Thoracic aorta (tissue), 2 donors: ENCODE data around the gene APOC3. TPM values are rescaled to one million over a fixed set of nuclear protein-coding genes. Genes with fewer than 3 reads are reported as not detected.

Experiments used
- ATAC-seq: fragments of 150-250 bp; one replicate; pipeline ENCODE4 v1.8.0; 2017; ENCODE audit warnings: low read depth; ENCODE audit not compliant: insufficient number of reproducible peaks, low FRiP score
- DNase-seq: peaks from one replicate; pipeline ENCODE4 v3.0.0-alpha.2; 2020; ENCODE audit warnings: low spot score
- H3K27ac ChIP-seq, 2 donors: fragments of 200-600 bp; sonication (generic); 1 replicate in 1 of 2; 2 replicates in 1 of 2; pipeline ENCODE4 v1.5.1; 2016; ENCODE audit warnings: mild to moderate bottlenecking in 2 of 2, moderate library complexity in 2 of 2
- H3K27me3 ChIP-seq: fragments of 200-600 bp; sonication (generic); replicated peaks from 2 replicates; pipeline ENCODE4 v1.6.0; 2016; ENCODE audit warnings: mild to moderate bottlenecking; ENCODE audit not compliant: insufficient read depth
- H3K36me3 ChIP-seq: fragments of 200-600 bp; sonication (generic); one replicate; pipeline ENCODE4 v1.5.1; 2016
- H3K4me1 ChIP-seq, 2 donors: fragments of 200-600 bp; sonication (generic); 1 replicate in 1 of 2; 2 replicates in 1 of 2; pipeline versions ENCODE4 v1.5.1 to v1.6.0; 2016; ENCODE audit warnings: low read depth in 2 of 2, mild to moderate bottlenecking in 1 of 2; ENCODE audit not compliant: control insufficient read depth in 1 of 2
- H3K4me3 ChIP-seq: fragments of 200-600 bp; sonication (generic); 2 replicates; pipeline ENCODE4 v1.5.1; 2016; ENCODE audit warnings: mild to moderate bottlenecking
- H3K9me3 ChIP-seq: fragments of 200-600 bp; sonication (generic); 2 replicates; pipeline ENCODE4 v1.5.1; 2016
- total RNA-seq, 2 donors: library from RNA; depleted of rRNA; stranded (reverse); fragments of >200 nt; gene quantifications; one replicate each; pipeline versions ENCODE4 v1.1.0 to v1.2.3, GENCODE V29; 2016
- TF ChIP-seq, protein P1 (sequence below): fragments of 200-600 bp; sonication (generic); IDR thresholded peaks from one replicate; pipeline ENCODE4 v1.5.1; 2019; ENCODE audit warnings: antibody characterized with exemption

APOC3 gene
- total RNA-seq, 2 donors from 2014 or later: not detected

DNA sequence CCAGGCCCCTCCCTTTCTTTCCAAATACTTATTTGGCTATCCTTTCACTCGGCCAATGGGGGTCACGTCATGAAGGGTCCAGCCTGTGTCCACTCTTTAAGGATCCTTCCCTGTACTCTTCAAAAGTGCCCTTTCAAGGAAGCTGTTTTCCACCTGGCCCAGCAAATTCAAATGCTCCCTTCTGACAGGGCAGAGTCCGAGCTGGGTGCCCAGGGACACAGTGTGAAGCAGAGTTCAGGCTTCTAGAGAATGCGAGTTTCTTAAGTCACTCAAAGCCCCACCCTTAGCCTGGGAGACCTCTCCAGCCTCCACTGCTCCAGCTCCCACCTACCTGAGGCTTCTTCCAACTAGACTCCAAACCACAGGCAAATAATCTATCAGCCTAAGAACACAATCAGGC is 13.2 kb downstream of the APOC3 start:
- DNase-seq: no peak
- Histone ChIP-seq H3K36me3 (peaks cover 29% of the 10 kb centered on the region), H3K27ac (no peak overlapping the region)

DNA sequence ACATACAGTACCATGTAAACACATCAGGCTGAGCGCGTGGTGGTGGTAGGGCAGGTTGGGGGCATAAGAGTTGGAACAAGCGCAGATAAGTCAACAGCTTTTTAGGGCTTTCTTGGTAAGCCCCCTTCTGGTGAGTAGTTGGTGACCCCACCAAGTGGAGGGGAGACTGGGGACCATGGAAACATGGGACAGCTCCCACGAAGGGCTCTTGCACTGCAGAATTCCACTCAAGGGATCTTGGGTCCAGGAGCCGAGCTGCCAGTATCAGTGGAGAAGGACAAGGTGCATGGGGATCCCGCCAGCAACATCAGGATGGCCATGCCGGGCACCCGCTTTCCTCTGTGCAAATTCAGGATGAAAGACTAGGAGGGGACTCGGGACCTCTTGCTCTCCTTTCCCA is 14.0 kb downstream of the APOC3 start:
- Histone ChIP-seq H3K4me1 (no peaks in the 10 kb centered on the region), H3K36me3 (peaks cover 29% of the 10 kb centered on the region), H3K4me3 (no peak overlapping the region), H3K27me3 (no peaks in the 10 kb centered on the region), H3K9me3 (no peaks in the 10 kb centered on the region), H3K27ac (no peak overlapping the region)
- ATAC-seq (no peak), DNase-seq (no peak)
- TF ChIP-seq, protein P1, sequence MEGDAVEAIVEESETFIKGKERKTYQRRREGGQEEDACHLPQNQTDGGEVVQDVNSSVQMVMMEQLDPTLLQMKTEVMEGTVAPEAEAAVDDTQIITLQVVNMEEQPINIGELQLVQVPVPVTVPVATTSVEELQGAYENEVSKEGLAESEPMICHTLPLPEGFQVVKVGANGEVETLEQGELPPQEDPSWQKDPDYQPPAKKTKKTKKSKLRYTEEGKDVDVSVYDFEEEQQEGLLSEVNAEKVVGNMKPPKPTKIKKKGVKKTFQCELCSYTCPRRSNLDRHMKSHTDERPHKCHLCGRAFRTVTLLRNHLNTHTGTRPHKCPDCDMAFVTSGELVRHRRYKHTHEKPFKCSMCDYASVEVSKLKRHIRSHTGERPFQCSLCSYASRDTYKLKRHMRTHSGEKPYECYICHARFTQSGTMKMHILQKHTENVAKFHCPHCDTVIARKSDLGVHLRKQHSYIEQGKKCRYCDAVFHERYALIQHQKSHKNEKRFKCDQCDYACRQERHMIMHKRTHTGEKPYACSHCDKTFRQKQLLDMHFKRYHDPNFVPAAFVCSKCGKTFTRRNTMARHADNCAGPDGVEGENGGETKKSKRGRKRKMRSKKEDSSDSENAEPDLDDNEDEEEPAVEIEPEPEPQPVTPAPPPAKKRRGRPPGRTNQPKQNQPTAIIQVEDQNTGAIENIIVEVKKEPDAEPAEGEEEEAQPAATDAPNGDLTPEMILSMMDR: no peak

More for the DNA sequence above, 13.2 kb downstream of the APOC3 start:
- ATAC-seq: no peak
- TF ChIP-seq, protein P1: no peak
- Histone ChIP-seq H3K27me3 (no peaks in the 10 kb centered on the region), H3K4me3 (no peak overlapping the region), H3K9me3 (no peaks in the 10 kb centered on the region), H3K4me1 (no peaks in the 10 kb centered on the region)

DNA sequence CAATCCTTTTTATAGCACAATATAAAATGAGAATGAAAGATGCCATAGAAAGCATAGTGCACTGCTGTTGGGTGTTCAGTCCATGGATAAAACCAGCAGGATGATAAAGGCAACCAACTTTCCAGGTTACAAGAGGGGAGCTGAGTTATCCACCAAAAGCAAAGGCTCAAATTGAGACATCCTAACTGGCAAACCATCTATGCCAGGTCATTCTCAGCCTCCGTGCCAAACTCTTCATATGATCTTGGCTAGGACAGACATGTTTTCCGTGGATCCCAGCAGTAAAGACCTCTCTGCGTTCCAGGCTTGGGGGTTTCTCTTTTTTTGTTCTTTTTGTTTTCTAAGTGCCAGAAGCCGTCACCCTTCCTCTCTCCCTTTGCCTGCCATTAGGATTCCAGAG is 15.0 kb downstream of the APOC3 start:
- Histone ChIP-seq H3K36me3 (peaks cover 29% of the 10 kb centered on the region), H3K4me1 (no peaks in the 10 kb centered on the region), H3K9me3 (no peaks in the 10 kb centered on the region), H3K27me3 (no peaks in the 10 kb centered on the region), H3K4me3 (no peak overlapping the region), H3K27ac (no peak overlapping the region)
- no peak for ATAC-seq
- TF ChIP-seq, protein P1: no peak
- DNase-seq: no peak

DNA sequence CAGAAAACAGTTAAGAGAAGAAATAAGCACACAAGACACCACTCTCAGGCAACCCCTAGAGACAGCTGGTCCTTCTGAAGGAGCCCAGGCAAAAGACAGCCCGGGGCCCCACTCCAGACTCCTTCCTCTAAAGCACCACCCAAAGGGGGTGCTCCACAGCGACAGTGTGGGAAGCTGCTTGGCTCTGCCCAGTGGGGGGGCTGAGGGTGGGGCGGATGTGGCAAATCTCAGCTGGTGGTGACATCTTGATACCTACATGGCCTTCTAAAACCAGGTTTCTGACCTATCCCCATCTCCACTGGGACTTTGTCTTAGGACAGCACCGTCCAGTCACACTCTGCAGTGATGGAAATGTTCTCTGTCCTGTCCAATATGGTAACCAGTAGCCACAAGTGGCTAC is 17.9 kb downstream of the APOC3 start:
- no peak for ATAC-seq

DNA sequence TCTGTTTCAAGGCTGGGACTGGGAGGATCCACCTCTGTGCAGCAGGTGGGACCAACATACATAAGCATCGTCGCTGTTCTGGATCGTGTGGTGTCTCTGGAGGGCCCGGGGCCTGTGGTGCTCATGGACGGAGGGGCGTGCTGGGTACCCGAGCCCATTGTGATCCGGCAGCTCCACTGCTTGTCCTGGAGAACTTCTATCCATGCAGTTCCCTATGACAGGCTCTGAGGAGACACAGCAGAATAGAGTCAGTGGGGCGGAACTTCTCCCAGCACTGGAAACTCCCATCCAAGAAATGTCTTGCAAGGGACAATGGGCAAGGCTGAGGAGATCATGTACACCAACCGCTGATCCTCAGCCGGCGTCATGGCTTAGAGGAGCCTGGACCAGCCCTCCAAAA is 19.4 kb downstream of the APOC3 start:
- Histone ChIP-seq H3K4me1 (peaks cover 18 to 25% of the 10 kb centered on the region in 2 donors), H3K27ac (no peak overlapping the region), H3K4me3 (no peak overlapping the region), H3K36me3 (peaks cover 21% of the 10 kb centered on the region), H3K27me3 (no peaks in the 10 kb centered on the region), H3K9me3 (no peaks in the 10 kb centered on the region)
- TF ChIP-seq, protein P1: no peak
- no peak for ATAC-seq
- no peak for DNase-seq

More for the DNA sequence above, 17.9 kb downstream of the APOC3 start:
- peaks cover 15 to 17% of the 10 kb centered on the region in 2 donors for H3K4me1 ChIP-seq
- no peaks in the 10 kb centered on the region for H3K9me3 ChIP-seq
- no peak for DNase-seq
- TF ChIP-seq, protein P1: no peak
- peaks cover 29% of the 10 kb centered on the region for H3K36me3 ChIP-seq
- no peak overlapping the region for H3K4me3 ChIP-seq
- H3K27me3 ChIP-seq: no peaks in the 10 kb centered on the region
- no peak overlapping the region for H3K27ac ChIP-seq
